Measurements from ENCODE around the gene CPPED1. TPM values are rescaled to one million over a fixed set of nuclear protein-coding genes. Genes with fewer than 3 reads are reported as not detected.
"Not testable (repeated sequence)": the region's sequence is repeated elsewhere in the genome, so short reads cannot be mapped to it uniquely, and the experiment has no call there.

The CPPED1 gene
- total RNA-seq, 1 donor from 2014 or later = 22.1 TPM

GRCh38 chr16:12771341-12771798 is 32.3 kb downstream of the CPPED1 start:
- intact Hi-C loops (cut with micrococcal nuclease) = no loop called here

GRCh38 chr16:12769525-12769924 is 34.2 kb downstream of the CPPED1 start:
- intact Hi-C loops (cut with micrococcal nuclease) = no loop called here

DNA sequence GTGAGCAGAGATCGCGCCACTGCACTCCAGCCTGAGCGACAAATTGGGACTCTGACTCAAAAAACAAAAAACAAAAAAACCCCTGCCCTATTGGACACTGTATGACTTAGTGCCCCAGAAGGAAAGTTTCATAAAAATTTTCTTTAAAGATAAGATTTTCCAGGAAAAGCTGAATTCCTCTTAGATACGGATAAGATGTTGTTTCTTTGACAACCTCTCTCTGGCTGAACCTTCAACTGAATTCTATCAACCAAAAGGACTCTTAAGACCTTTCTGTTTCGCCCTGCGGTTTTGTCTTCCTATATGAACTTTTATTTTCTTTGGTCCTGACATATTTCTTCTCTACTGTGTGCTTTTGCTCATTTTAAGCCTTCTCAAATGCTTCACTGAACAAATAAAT is 35.8 kb downstream of the CPPED1 start:
- intact Hi-C loops (cut with micrococcal nuclease) = no loop called here

GRCh38 chr16:12766853-12767252 is 36.8 kb downstream of the CPPED1 start:
- intact Hi-C loops (cut with micrococcal nuclease) = no loop called here

GRCh38 chr16:12766208-12766607 is 37.5 kb downstream of the CPPED1 start:
- intact Hi-C loops (cut with micrococcal nuclease) = not testable (repeated sequence)

DNA sequence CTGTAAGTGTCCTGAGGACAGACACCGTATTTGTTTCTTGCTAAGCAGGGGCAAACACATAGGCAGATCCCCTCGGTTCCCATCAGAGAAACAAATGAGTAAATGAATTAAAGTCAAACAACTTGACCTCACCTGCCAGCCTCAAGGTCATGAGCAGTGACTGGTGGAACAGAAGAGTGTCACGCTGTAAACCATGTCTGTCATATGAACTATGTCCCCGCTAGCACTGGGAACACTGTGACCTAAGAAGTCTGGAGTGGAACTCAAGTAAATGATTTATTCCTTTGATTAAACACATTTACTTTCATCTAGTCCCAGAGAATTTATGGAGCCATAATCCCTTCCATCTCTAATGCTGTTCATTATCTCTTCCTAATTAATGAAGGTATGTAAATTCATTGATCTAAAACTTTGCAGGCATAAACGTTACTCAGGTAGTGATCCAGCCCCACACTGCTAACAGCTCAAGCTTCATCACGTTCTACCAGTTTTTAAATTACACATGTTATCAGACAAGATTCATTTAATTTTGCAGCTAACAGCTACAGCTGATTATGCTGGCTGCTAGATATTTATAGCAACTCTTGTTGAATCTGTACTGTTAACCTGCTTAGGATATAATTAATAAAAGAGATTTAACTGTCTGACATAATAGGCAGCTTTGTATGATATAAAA is 38.7 kb downstream of the CPPED1 start:
- intact Hi-C loops (cut with micrococcal nuclease) = no loop called here

DNA sequence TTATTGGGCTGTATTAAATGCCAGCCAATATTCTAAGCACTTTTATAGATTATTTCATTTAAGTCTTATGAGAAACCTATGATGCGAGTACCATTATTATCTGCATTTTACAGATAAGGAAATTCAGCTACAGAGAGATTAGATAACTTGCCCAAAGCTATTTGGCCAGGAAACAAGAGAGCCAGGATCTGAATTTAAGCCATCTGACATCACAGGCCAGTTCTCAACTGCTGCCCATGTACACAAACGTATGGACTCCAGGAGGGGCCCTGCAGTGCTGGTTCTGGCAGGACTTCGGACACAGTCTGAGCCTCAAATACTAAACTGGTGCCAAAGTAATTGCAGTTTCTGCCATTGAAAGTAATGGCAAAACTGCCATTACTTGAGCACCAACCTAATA is 40.2 kb downstream of the CPPED1 start:
- intact Hi-C loops (cut with micrococcal nuclease) = no loop called here

DNA sequence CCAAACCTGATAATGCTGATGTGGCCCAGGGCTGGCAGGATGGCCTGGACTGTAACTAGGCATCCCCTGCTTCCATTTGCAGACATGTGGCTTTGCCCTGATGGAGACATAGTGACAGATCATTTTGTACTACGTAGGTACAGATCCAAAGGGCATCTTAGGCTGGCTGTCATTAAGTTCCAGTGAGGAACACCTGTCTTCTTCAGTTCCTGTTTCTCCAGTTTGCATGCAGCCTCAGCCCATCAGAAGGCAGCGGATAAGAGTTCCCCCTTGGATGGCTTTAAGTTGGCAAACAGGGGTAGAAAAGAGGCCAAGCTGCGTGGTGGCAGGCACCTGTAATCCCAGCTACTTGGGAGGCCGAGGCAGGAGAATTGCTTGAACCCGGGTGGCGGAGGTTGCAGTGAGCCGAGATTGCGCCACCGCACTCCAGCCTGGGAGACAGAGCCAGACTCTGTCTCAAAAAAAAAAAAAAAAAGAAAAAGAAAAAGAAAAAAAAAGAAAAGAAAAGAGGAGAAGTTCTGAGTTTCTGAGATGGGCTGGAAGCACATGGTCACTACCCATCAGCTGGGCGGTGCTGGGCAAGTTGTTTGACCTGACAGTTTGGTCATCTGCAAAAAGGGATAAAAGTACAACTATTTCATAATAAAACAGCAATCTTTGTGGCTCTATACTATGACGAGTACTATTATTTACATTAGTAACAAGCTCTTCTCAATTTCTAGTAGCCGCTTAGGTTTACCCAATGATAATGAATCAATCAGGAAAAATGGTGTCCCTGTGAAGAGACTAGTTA is 42.7 kb downstream of the CPPED1 start:
- intact Hi-C loops (cut with micrococcal nuclease) = no loop called here

DNA sequence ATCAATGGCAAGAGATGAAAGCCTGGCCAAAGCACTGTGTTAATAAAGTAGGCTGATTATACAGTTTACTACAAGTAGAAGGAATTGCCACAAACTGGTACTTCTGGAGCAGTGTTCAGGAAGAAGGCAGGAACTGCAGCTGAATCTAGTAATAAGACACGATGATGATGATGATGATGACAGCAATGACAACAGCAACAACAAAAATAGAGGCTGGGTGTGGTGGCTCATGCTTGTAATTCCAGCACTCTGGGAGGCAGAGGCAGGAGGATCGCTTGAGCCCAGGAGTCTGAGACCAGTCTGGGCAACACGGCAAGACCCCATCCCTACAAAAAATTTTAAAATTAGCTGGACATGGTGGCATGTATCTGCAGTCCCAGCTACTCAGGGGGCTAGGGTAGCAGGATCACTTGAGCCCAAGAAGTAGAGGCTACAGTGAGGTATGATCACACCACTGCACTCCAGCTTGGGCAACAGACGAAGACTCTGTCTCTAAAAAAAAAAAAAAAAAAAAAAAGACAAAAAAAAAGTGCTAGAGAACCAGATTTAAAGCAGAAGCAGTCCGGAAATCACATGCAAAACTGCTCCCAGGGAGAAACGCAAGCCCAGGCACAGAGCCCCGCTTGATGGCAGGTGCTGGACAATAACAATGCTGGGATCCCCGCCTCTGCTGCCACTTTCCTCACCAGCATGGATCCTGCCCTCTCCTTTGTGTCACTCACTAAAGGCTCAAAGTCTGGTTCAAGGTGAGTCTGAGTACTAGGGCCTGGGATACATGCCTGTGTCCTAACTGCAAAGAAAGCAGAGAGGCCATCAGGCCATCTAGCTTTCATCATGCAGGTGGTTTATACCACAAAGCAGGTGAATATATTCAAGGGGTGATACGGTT is 44.8 kb downstream of the CPPED1 start:
- intact Hi-C loops (cut with micrococcal nuclease) = no loop called here

DNA sequence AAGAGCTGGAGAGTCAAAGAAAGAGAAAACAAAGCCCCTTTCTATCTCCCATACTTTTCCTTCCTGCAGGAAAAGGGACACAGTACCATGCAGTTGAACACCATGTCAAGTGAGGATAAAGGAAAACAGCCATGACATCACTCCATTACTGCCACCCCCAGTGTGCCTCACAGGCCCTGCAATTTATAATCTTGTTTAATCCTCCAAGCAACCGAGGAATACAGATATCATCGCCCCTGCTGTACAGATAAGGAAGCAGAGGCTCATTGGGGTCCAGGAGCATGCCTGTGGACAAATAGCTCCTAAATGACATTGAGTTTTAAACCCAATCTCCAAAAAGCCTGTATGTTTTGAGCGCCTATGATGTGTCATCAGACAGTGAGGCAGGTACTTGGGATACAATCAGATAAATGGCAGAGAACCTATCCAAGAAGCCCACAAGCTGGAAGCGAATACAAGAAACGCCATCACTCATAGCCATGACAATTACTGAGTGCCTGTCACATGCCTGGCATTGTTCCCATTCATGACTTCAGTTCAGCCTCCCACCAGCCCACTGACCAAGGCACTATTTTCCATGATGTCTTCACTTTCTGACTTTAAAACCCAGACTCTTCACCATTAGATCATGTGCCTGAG is 45.5 kb downstream of the CPPED1 start:
- intact Hi-C loops (cut with micrococcal nuclease) = no loop called here

DNA sequence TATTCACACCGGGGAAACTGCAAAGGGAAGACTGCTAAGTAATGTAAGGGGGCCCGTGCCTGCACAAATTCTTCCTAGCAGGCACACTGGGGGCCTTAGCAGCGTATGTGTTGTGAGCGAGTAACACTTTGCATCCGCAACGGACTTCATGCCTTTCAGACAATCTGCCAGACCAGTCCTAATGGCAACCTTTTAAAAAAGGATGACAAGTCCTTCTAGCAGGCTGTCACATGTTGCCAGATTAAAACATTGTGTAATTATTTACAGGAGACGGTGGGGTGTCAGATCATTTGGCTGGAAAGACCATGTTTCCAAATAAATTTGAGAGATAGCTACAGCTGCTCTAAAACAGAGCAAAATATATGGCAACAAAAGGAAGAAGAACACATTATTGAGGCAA is 46.1 kb downstream of the CPPED1 start:
- intact Hi-C loops (cut with micrococcal nuclease) = no loop called here

DNA sequence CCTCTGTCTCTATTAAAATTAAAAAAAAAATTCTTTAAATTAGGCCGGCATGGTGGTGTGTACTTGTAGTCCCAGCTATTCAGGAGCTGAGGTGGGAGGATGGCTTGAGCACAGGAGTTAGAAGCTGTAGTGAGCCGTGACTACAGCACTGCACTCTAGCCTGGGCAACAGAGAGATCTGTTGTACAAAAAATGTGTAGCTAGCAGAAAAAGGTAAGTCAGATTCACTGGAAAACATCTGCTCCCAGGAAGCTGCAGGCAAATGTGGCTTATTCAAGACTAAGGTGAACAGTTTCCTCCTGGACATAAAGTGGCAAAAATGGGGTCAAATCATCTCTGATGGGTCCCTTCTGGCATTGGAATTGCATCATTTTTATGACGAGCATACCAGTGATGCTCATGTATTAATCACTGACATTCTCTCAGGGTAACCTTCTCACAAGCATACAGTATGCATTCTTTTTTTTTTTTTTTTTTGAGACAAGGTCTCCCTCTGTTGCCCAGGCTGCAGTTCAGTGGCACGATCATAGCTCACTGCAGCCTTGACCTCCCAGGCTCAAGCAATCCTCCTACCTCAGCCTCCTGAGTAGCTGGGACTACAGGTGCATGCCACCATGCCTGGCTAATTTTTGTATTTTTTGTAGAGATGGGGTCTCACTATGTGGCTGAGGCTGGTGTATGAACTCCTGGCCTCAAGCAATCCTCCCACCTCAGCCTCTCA is 48.7 kb downstream of the CPPED1 start:
- intact Hi-C loops (cut with micrococcal nuclease) = no loop called here

GRCh38 chr16:12753203-12754023 is 50.3 kb downstream of the CPPED1 start:
- intact Hi-C loops (cut with micrococcal nuclease) = no loop called here

GRCh38 chr16:12752159-12752558 is 51.5 kb downstream of the CPPED1 start:
- intact Hi-C loops (cut with micrococcal nuclease) = no loop called here

- intact Hi-C loops (cut with micrococcal nuclease) = loop anchor here (1.0 to 2.0 kb wide), 3 partner anchors 54 to 212 kb away; no protein-coding TSS in a partner anchor
These were observed 53.2 kb downstream of the CPPED1 start for GRCh38 chr16:12750554-12750918.

DNA sequence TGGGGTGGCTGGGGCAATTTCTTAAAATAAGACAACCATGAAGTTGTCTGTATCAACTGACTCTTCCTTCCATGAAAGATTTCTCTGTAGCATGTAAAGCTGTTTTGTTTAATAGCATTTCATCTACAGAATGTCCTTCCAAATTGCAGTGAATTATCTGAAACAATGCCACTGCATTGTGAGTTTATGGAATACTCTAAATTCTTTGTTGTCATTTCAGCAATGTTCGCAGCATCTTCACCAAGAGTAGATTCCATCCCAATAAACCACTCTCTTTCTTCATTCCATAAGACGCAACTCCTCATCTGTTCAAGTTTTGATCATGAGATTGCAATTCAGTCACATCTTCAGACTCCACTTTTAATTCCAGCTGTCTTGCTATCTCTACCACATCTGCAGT is 54.6 kb downstream of the CPPED1 start:
- intact Hi-C loops (cut with micrococcal nuclease) = no loop called here

GRCh38 chr16:12747827-12748226 is 55.9 kb downstream of the CPPED1 start:
- intact Hi-C loops (cut with micrococcal nuclease) = no loop called here

GRCh38 chr16:12747261-12747660 is 56.4 kb downstream of the CPPED1 start:
- intact Hi-C loops (cut with micrococcal nuclease) = no loop called here

DNA sequence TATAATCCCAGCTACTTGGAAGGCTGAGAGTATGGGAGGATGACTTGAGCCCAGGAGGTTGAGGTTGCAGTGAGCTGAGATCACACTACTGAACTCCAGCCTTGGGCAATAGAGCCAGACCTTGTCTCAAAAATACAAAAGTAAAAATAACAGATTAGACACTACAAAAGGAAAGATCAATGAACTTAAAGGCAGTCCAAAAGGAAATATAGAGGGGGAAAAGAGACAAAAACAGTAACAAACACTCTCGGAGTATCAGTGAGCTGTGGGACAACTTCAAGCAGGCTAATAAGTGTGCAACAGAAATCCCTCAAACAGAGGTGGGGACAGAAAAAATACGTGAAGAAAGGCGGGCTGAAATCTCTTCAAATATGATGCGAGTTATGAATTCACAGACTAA is 58.8 kb downstream of the CPPED1 start:
- intact Hi-C loops (cut with micrococcal nuclease) = no loop called here

DNA sequence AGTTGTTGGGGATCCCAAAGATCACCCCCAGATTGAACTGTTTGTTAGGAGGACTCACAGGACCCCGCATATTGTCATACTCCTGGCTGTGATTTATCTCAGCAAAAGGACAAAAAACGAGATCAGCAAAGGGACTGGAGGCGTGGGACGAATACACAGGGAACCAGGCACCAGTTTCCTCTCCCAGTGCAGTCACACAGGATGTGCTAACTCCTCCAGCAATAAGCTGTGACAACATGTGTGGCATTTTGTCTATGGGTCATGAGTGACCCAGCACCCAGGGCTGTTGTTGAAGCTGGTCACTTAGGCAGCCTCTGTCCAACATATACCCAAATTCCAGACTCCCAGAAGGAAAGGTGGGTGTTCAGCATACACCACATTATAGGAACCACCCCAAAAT is 60.9 kb downstream of the CPPED1 start:
- intact Hi-C loops (cut with micrococcal nuclease) = no loop called here
